Endothelial cell (in vitro differentiated cells): Measurements from ENCODE around the gene NAA50. TPM values are rescaled to one million over a fixed set of nuclear protein-coding genes. Genes with fewer than 3 reads are reported as not detected.

ENCODE experiments used
- DNase-seq: peaks from one replicate; pipeline ENCODE4 v3.0.0; 2021; ENCODE audit warnings: low spot score
- H3K27ac Mint-ChIP-seq: one replicate; pipeline ENCODE4 v1.8.0; 2021; ENCODE audit warnings: mixed read lengths, inconsistent platforms; ENCODE audit not compliant: unreplicated experiment
- H3K27me3 Mint-ChIP-seq: one replicate; pipeline ENCODE4 v1.8.0; 2021; ENCODE audit warnings: mild to moderate bottlenecking, moderate library complexity, mixed read lengths, inconsistent platforms; ENCODE audit not compliant: unreplicated experiment
- H3K36me3 Mint-ChIP-seq: one replicate; pipeline ENCODE4 v1.8.0; 2021; ENCODE audit warnings: mild to moderate bottlenecking, low read depth, mixed read lengths, inconsistent platforms; ENCODE audit not compliant: unreplicated experiment
- H3K4me1 Mint-ChIP-seq: one replicate; pipeline ENCODE4 v1.8.0; 2021; ENCODE audit warnings: mild to moderate bottlenecking, mixed read lengths, inconsistent platforms; ENCODE audit not compliant: unreplicated experiment
- H3K4me3 Mint-ChIP-seq: one replicate; pipeline ENCODE4 v1.8.0; 2021; ENCODE audit warnings: mild to moderate bottlenecking, mixed read lengths, inconsistent platforms; ENCODE audit not compliant: unreplicated experiment
- H3K9me3 Mint-ChIP-seq: one replicate; pipeline ENCODE4 v1.8.0; 2021; ENCODE audit warnings: mixed read lengths, inconsistent platforms; ENCODE audit not compliant: unreplicated experiment
- CTCF ChIP-seq: fragments of 200-600 bp; sonication (generic); IDR thresholded peaks from one replicate; pipeline ENCODE4 v1.5.0; 2021; ENCODE audit warnings: antibody characterized with exemption; ENCODE audit not compliant: unreplicated experiment
- total RNA-seq: library from RNA; stranded (reverse); fragmentation: NEBNext Ultra II Directional; extraction: Animal tissue kit (Norgen Biotek cat#: 25700); gene quantifications from one replicate; pipeline ENCODE4 v1.2.1, GENCODE V29; 2021; ENCODE audit not compliant: unreplicated experiment

Gene NAA50
- total RNA-seq, 1 donor from 2014 or later = 76.7 TPM

- Mint-ChIP-seq H3K27me3 (peaks cover 6% of the 10 kb centered on the region), H3K9me3 (no peaks in the 10 kb centered on the region), H3K36me3 (peaks cover 4% of the 10 kb centered on the region), H3K27ac (no peak overlapping the region), H3K4me3 (no peak overlapping the region), H3K4me1 (peaks cover 28% of the 10 kb centered on the region)
- no peak for TF ChIP-seq CTCF
- no peak for DNase-seq
These were observed 5.1 kb upstream of the NAA50 start for GRCh38 chr3:113751141-113751540.

- Mint-ChIP-seq H3K27me3 (peaks cover 9% of the 10 kb centered on the region), H3K4me3 (peak overlapping the region; percentile 99), H3K9me3 (no peaks in the 10 kb centered on the region), H3K36me3 (peaks cover 4% of the 10 kb centered on the region), H3K4me1 (peaks cover 47% of the 10 kb centered on the region), H3K27ac (peak overlapping the region; percentile 100)
- no peak for TF ChIP-seq CTCF
- DNase-seq = no peak
These were observed 1.4 kb upstream of the NAA50 start for GRCh38 chr3:113747283-113748046.

- DNase-seq = peak; percentile 77
- TF ChIP-seq CTCF = no peak
- H3K36me3 Mint-ChIP-seq = peaks cover 4% of the 10 kb centered on the region
- peaks cover 9% of the 10 kb centered on the region for H3K27me3 Mint-ChIP-seq
- H3K27ac Mint-ChIP-seq = peak within 1 kb of the TSS; percentile 100
- H3K4me3 Mint-ChIP-seq = peak within 1 kb of the TSS; percentile 99
- no peaks in the 10 kb centered on the region for H3K9me3 Mint-ChIP-seq
- peaks cover 47% of the 10 kb centered on the region for H3K4me1 Mint-ChIP-seq
These were observed 666 bp upstream of the NAA50 start, which contains the start of gene ATP6V1A for GRCh38 chr3:113746548-113747282. ATP6V1A (plus strand) TSS chr3:113747035; CDS start chr3:113778754, 31,719 bp downstream.

GRCh38 chr3:113744941-113745755, 901 bp downstream of the NAA50 start:
- peaks cover 9% of the 10 kb centered on the region for H3K27me3 Mint-ChIP-seq
- H3K27ac Mint-ChIP-seq = peak overlapping the region; percentile 95
- peak; percentile 59 for DNase-seq
- H3K36me3 Mint-ChIP-seq = peaks cover 4% of the 10 kb centered on the region
- H3K4me3 Mint-ChIP-seq = peak overlapping the region; percentile 99
- peak; percentile 49 for TF ChIP-seq CTCF
- H3K9me3 Mint-ChIP-seq = no peaks in the 10 kb centered on the region
- peaks cover 50% of the 10 kb centered on the region for H3K4me1 Mint-ChIP-seq
